OCI-LY3 (cell line): Measurements from ENCODE around the gene COPB2.

Experiments used
- H2AFZ ChIP-seq: fragments of 200-600, 300-600 bp; shearing (Covaris generic); 2 replicates; pipeline ENCODE4 v1.6.0; 2014; ENCODE audit warnings: antibody characterized with exemption, low read depth, low read length
- H3K27ac ChIP-seq: fragments of 200-600, 300-600 bp; sonication (generic); 2 replicates; pipeline ENCODE4 v1.5.1; 2014; ENCODE audit warnings: mild to moderate bottlenecking, low read length, moderate library complexity, mixed read lengths
- H3K27me3 ChIP-seq: fragments of 200-600, 300-600 bp; sonication (generic); 2 replicates; pipeline ENCODE4 v1.6.1; 2014; ENCODE audit warnings: low read depth, low read length, mixed read lengths
- H3K36me3 ChIP-seq: fragments of 200-600, 300-600 bp; sonication (generic); replicated peaks from 2 replicates; pipeline ENCODE3; 2014; ENCODE audit warnings: low read depth, low read length, mixed read lengths
- H3K4me1 ChIP-seq: fragments of 300-600, 200-600 bp; sonication (generic); 2 replicates; pipeline ENCODE4 v1.6.1; 2014; ENCODE audit warnings: low read length, mixed read lengths
- H3K4me2 ChIP-seq: fragments of 200-600, 300-600 bp; sonication (generic); 2 replicates; pipeline ENCODE4 v1.6.1; 2014; ENCODE audit warnings: low read length, mixed read lengths
- H3K4me3 ChIP-seq: fragments of 300-600, 200-600 bp; sonication (generic); 2 replicates; pipeline ENCODE4 v1.5.1; 2014; ENCODE audit warnings: antibody characterized with exemption, mild to moderate bottlenecking, low read length, moderate library complexity
- H3K79me2 ChIP-seq: fragments of 300-600, 200-600 bp; shearing (Covaris generic); 2 replicates; pipeline ENCODE4 v1.6.1; 2014; ENCODE audit warnings: mild to moderate bottlenecking, low read length, mixed read lengths
- H3K9ac ChIP-seq: fragments of 300-600, 200-600 bp; shearing (Covaris generic); 2 replicates; pipeline ENCODE4 v1.6.0; 2014; ENCODE audit warnings: mild to moderate bottlenecking, low read length, moderate library complexity
- H3K9me3 ChIP-seq: fragments of 200-600, 300-600 bp; shearing (Covaris generic); 2 replicates; pipeline ENCODE4 v1.6.1; 2014; ENCODE audit warnings: low read length, mixed read lengths; ENCODE audit not compliant: insufficient read depth
- H4K20me1 ChIP-seq: fragments of 200-600, 300-600 bp; sonication (generic); 2 replicates; pipeline ENCODE4 v1.6.1; 2016; ENCODE audit warnings: low read length, mixed read lengths; ENCODE audit not compliant: insufficient read depth
- CTCF ChIP-seq: fragments of 200-600, 300-600 bp; sonication (generic); IDR thresholded peaks from 2 replicates; pipeline ENCODE4 v1.5.1; 2014; ENCODE audit warnings: antibody characterized with exemption, low read length, low read depth
- EZH2phosphoT487 ChIP-seq: fragments of 200-600 bp; shearing (Covaris generic); IDR thresholded peaks from 2 replicates; pipeline ENCODE4 v1.6.1; 2018; ENCODE audit warnings: antibody characterized with exemption, mixed run types, low read depth

COPB2 gene

GRCh38 chr3:139389552-139390368 lies at the start of gene COPB2:
Gene COPB2, minus strand, starts transcription at chr3:139389647. Its CDS starts 97 bp downstream, at chr3:139389550.
- peak within 1 kb of the TSS; percentile 89 for H3K9ac ChIP-seq
- peak within 1 kb of the TSS; percentile 78 for H2AFZ ChIP-seq
- no peaks in the 10 kb centered on the region for H3K27me3 ChIP-seq
- H3K36me3 ChIP-seq = no peaks in the 10 kb centered on the region
- peak within 1 kb of the TSS; percentile 47 for H3K27ac ChIP-seq
- H4K20me1 ChIP-seq = peaks cover 18% of the 10 kb centered on the region
- no peaks in the 10 kb centered on the region for H3K9me3 ChIP-seq
- H3K4me1 ChIP-seq = peaks cover 12% of the 10 kb centered on the region; the same call in 1 of the 2 replicates
- TF ChIP-seq EZH2phosphoT487 (no peak), CTCF (no peak)
- H3K79me2 ChIP-seq = peaks cover 66% of the 10 kb centered on the region
- H3K4me2 ChIP-seq = peak within 1 kb of the TSS; percentile 73
- peak within 1 kb of the TSS; percentile 93 for H3K4me3 ChIP-seq

DNA sequence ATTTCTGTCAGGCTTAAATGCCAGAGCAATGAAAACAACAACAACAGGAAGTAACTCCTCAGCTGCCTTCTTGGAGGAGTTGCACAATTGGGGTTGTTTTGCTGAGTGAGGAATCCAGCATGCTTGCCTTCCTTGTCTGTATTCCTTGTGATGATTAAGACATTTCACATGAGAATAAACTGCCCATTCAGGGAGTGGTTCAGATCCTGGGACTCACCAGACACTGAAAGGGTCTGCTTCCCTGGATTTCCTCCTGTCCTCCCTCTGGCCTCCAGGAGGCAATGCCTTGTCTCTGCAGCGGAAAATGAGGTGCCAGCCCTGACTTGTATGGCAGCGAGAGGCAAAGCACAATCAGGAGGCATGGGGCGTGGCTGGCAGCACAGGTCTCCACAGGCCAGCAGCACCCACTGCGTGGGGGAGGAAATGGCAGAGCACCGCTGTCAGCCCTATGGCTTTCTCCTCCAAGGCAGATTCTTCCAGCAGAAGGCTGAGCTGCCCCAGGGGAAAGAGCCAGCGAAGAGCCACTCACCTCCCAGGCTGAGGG lies 45.4 kb upstream of the COPB2 start:
- H3K4me2 ChIP-seq = no peak overlapping the region
- no peaks in the 10 kb centered on the region for H3K9me3 ChIP-seq
- no peaks in the 10 kb centered on the region for H3K27me3 ChIP-seq
- peaks cover 8% of the 10 kb centered on the region for H3K4me1 ChIP-seq
- TF ChIP-seq CTCF = no peak
- H2AFZ ChIP-seq = no peak overlapping the region
- H3K9ac ChIP-seq = no peak overlapping the region
- H4K20me1 ChIP-seq = no peaks in the 10 kb centered on the region
- no peaks in the 10 kb centered on the region for H3K36me3 ChIP-seq
- no peak overlapping the region for H3K27ac ChIP-seq
- H3K79me2 ChIP-seq = no peaks in the 10 kb centered on the region
- no peak overlapping the region for H3K4me3 ChIP-seq

DNA sequence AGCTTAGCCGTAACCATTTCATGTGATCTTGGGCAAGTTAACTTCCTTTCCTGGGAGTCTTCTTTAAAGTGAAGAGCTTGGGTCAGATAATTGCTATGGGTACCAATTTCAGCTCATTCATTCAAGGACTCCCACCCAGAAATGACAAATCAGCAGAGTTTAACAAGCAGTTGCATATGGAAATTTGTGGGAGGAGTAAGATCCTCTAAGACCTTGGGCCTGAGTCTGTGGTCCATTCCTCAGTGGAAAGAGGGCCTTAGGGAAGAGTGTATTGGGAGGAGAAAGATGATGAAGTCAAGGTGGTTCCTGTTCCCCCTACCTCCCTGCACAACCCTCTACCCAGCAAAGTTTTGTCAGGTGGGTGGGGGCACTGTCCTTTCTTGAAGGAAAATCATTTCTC lies 44.8 kb upstream of the COPB2 start:
- Histone ChIP-seq H2AFZ (no peak overlapping the region), H3K27me3 (no peaks in the 10 kb centered on the region), H3K79me2 (no peaks in the 10 kb centered on the region), H3K4me3 (no peak overlapping the region), H3K4me1 (peaks cover 8% of the 10 kb centered on the region), H3K27ac (no peak overlapping the region), H4K20me1 (no peaks in the 10 kb centered on the region), H3K4me2 (no peak overlapping the region), H3K9me3 (no peaks in the 10 kb centered on the region), H3K36me3 (no peaks in the 10 kb centered on the region), H3K9ac (no peak overlapping the region)
- TF ChIP-seq CTCF (no peak), EZH2phosphoT487 (no peak)

DNA sequence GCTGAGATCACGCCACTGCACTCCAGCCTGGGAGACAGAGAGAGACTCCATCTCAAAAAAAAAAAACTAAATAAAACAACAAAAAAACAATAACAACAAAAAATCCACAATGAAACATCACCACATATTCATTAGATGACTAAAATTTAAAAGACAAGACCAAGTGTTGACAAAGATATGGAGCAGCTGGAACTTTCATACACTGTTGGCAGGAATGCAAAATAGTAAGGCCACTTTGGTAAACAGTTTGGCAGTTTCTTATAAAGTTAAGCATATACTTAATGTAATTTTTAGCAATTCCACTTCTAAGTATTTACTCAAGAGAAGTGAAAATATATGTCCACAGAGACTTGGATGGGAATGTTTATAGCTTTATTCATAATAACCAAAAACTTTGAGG lies 43.6 kb upstream of the COPB2 start:
- no peaks in the 10 kb centered on the region for H3K9me3 ChIP-seq

More for the DNA sequence above, 43.6 kb upstream of the COPB2 start:
- H4K20me1 ChIP-seq = no peaks in the 10 kb centered on the region
- peaks cover 8% of the 10 kb centered on the region for H3K4me1 ChIP-seq
- H3K27me3 ChIP-seq = no peaks in the 10 kb centered on the region
- no peak overlapping the region for H3K27ac ChIP-seq
- TF ChIP-seq CTCF (no peak), EZH2phosphoT487 (no peak)
- no peak overlapping the region for H3K4me3 ChIP-seq
- no peak overlapping the region for H2AFZ ChIP-seq
- no peak overlapping the region for H3K9ac ChIP-seq
- H3K36me3 ChIP-seq = no peaks in the 10 kb centered on the region
- no peak overlapping the region for H3K4me2 ChIP-seq
- no peaks in the 10 kb centered on the region for H3K79me2 ChIP-seq
